Right lobe of liver (tissue), 4 donors: ENCODE data around the gene STX8.

Experiments used
- CTCF ChIP-seq, 4 donors: fragments of 200-600 bp in 3 of 4; fragments of 450-650 bp in 1 of 4; IDR thresholded peaks; one replicate each; pipeline versions ENCODE4 v1.5.1 to v1.8.0; 2016 to 2022; ENCODE audit warnings: antibody characterized with exemption in 4 of 4, mild to moderate bottlenecking in 2 of 4
- POLR2A ChIP-seq: fragments of 450-650 bp; IDR thresholded peaks from one replicate; pipeline ENCODE4 v1.6.1; 2017; ENCODE audit warnings: antibody characterized with exemption, mild to moderate bottlenecking
- donor health status: DM: no; HTN: no; CAD: no.
- donor health status: DM: no; HTN: no; CAD: no.
- donor health status: DM: no; HTN: yes; CAD: no.

- no peak for TF ChIP-seq CTCF (IDR thresholded peaks at IDR 0.05)
- no peak for TF ChIP-seq POLR2A
Measured at GRCh38 chr17:9594065-9594464, 18.4 kb upstream of the STX8 start.
